IMR-90 (cell line): ENCODE data around the gene CEP104. TPM values are rescaled to one million over a fixed set of nuclear protein-coding genes. Genes with fewer than 3 reads are reported as not detected.

Experiments used
- ATAC-seq: fragments of 200-7000 bp; cut with Tn5 transposase; 2 replicates; pipeline ENCODE4 v1.9.1; 2020; ENCODE audit warnings: low read depth, mild to moderate bottlenecking, moderate library complexity
- BruUV-seq: library from RNA; stranded (reverse); fragments of 400-500 nt; replicated peaks from 2 replicates; lab custom pipeline; 2021; lab: Mats Ljungman, UMichigan
- CTCF ChIA-PET: fragments of 300-600 bp; formaldehyde crosslinking; extraction: SDS; loops from one replicate; lab custom pipeline; 2021; ENCODE audit warnings: antibody characterized with exemption; lab: Yijun Ruan, JAX
- POLR2A ChIA-PET: fragments of 300-600 bp; sonication (Branson Sonifier 250); formaldehyde crosslinking; loops from one replicate; lab custom pipeline; 2022; ENCODE audit warnings: antibody characterized with exemption; ENCODE audit not compliant: unreplicated experiment; lab: Charles Lee
- DNase-seq: peaks from one replicate; pipeline ENCODE4 v3.0.0; 2013
- H2AFZ ChIP-seq: replicated peaks from 2 replicates; pipeline ENCODE3; 2013; ENCODE audit warnings: low read length, mild to moderate bottlenecking; ENCODE audit not compliant: poor library complexity
- H2AK5ac ChIP-seq: 2 replicates; pipeline ENCODE4 v1.6.1; 2013; ENCODE audit warnings: low read depth, low read length, inconsistent platforms
- H2AK9ac ChIP-seq: replicated peaks from 2 replicates; pipeline ENCODE3; 2013; ENCODE audit warnings: mild to moderate bottlenecking, low read depth, low read length, moderate library complexity; ENCODE audit not compliant: poor library complexity
- H2BK120ac ChIP-seq: 2 replicates; pipeline ENCODE4 v1.6.1; 2013; ENCODE audit warnings: low read depth, low read length, inconsistent platforms
- H2BK15ac ChIP-seq: 3 replicates; pipeline ENCODE4 v1.6.1; 2013; ENCODE audit warnings: low read depth, low read length, inconsistent platforms
- H2BK20ac ChIP-seq: 2 replicates; pipeline ENCODE4 v1.6.1; 2013; ENCODE audit warnings: low read depth, mild to moderate bottlenecking, inconsistent platforms, low read length, moderate library complexity
- H2BK5ac ChIP-seq: 2 replicates; pipeline ENCODE4 v1.6.1; 2013; ENCODE audit warnings: mild to moderate bottlenecking, low read depth, low read length, inconsistent platforms; ENCODE audit not compliant: poor library complexity, severe bottlenecking
- H3K14ac ChIP-seq: replicated peaks from 2 replicates; pipeline ENCODE4 v1.6.1; 2013; ENCODE audit warnings: low read depth, low read length, inconsistent platforms
- H3K18ac ChIP-seq: 2 replicates; pipeline ENCODE4 v1.6.1; 2013; ENCODE audit warnings: low read depth, low read length, control low read depth
- H3K23ac ChIP-seq: 2 replicates; pipeline ENCODE4 v1.6.1; 2013; ENCODE audit warnings: low read depth, low read length, inconsistent platforms
- H3K27ac ChIP-seq: 2 replicates; pipeline ENCODE4 v1.5.1; 2013; ENCODE audit warnings: mild to moderate bottlenecking, control low read depth, low read length; ENCODE audit not compliant: insufficient read depth
- H3K27me3 ChIP-seq: 2 replicates; pipeline ENCODE4 v1.6.1; 2013; ENCODE audit warnings: low read length; ENCODE audit not compliant: control insufficient read depth, insufficient read depth
- H3K36me3 ChIP-seq: 2 replicates; pipeline ENCODE4 v1.6.1; 2013; ENCODE audit warnings: low read length, mixed read lengths; ENCODE audit not compliant: control insufficient read depth, insufficient read depth
- H3K4ac ChIP-seq: 2 replicates; pipeline ENCODE4 v1.6.1; 2013; ENCODE audit warnings: low read depth, low read length, inconsistent platforms
- H3K4me1 ChIP-seq: 2 replicates; pipeline ENCODE4 v1.6.1; 2013; ENCODE audit warnings: low read length, mixed read lengths; ENCODE audit not compliant: control insufficient read depth, insufficient read depth
- H3K4me2 ChIP-seq: 2 replicates; pipeline ENCODE4 v1.6.1; 2013; ENCODE audit warnings: low read depth, mild to moderate bottlenecking, control low read depth, low read length, moderate library complexity
- H3K4me3 ChIP-seq: 2 replicates; pipeline ENCODE4 v1.5.1; 2013; ENCODE audit warnings: low read depth, mild to moderate bottlenecking, control low read depth, low read length, moderate library complexity; ENCODE audit not compliant: insufficient read depth
- H3K56ac ChIP-seq: 2 replicates; pipeline ENCODE4 v1.6.1; 2013; ENCODE audit warnings: low read length, inconsistent platforms; ENCODE audit not compliant: insufficient read depth; ENCODE audit errors: extremely low read depth
- H3K79me1 ChIP-seq, 2 experiments: 2 replicates each; pipeline ENCODE4 v1.6.1; 2013; ENCODE audit warnings: low read length in 2 of 2, inconsistent platforms in 1 of 2, low read depth in 1 of 2
- H3K9ac ChIP-seq: 2 replicates; pipeline ENCODE4 v1.6.1; 2013; ENCODE audit warnings: low read depth, low read length, control low read depth
- H3K9me1 ChIP-seq: 2 replicates; pipeline ENCODE4 v1.6.1; 2013; ENCODE audit warnings: low read length, inconsistent platforms; ENCODE audit not compliant: insufficient read depth
- H3K9me3 ChIP-seq: 2 replicates; pipeline ENCODE4 v1.6.1; 2013; ENCODE audit warnings: low read length; ENCODE audit not compliant: control insufficient read depth, insufficient read depth
- H4K20me1 ChIP-seq: 2 replicates; pipeline ENCODE4 v1.6.1; 2013; ENCODE audit warnings: low read length, inconsistent platforms; ENCODE audit not compliant: insufficient read depth
- H4K5ac ChIP-seq: 2 replicates; pipeline ENCODE4 v1.6.1; 2013; ENCODE audit warnings: mild to moderate bottlenecking, low read depth, low read length, control low read depth
- H4K8ac ChIP-seq, 2 experiments: 2 replicates each; pipeline ENCODE4 v1.6.1; 2013; ENCODE audit warnings: low read depth in 2 of 2, low read length in 2 of 2, control low read depth in 1 of 2, inconsistent platforms in 1 of 2
- H4K91ac ChIP-seq: 2 replicates; pipeline ENCODE4 v1.6.1; 2013; ENCODE audit warnings: low read depth, low read length, inconsistent platforms; ENCODE audit not compliant: insufficient read depth
- BHLHE40 ChIP-seq: fragments of 150-350 bp; IDR thresholded peaks from 2 replicates; pipeline ENCODE4 v1.6.1; 2016; ENCODE audit warnings: mild to moderate bottlenecking, low read depth, low read length
- CEBPB ChIP-seq: IDR thresholded peaks from 2 replicates; pipeline ENCODE4 v1.6.1; 2012; ENCODE audit warnings: low read depth, low read length, improper control_type of control experiment
- WGBS, 2 experiments: methylation state at CpG; one replicate each; pipeline versions ENCODE4 v1.1.5 to v1.1.7; 2013; ENCODE audit warnings: missing lambda C conversion rate in 2 of 2; ENCODE audit not compliant: insufficient read length in 1 of 2; ENCODE audit errors: extremely low coverage in 2 of 2; 5-methylcytosine and 5-hydroxymethylcytosine counted together
- dilution Hi-C: fragments of 300-500 bp; cut with HindIII; formaldehyde crosslinking; loops from one replicate; pipeline ENCODE4 v1.14.3; 2018; ENCODE audit warnings: low sequenced_read_pairs; ENCODE audit not compliant: unreplicated experiment
- in situ Hi-C: fragments of 300-500 bp; cut with MboI; formaldehyde crosslinking; loops from 3 replicates; pipeline ENCODE4 v1.14.3; 2019; ENCODE audit warnings: low sequenced_read_pairs, inconsistent platforms, mixed read lengths
- intact Hi-C: fragments of 100-400 bp; cut with micrococcal nuclease; formaldehyde crosslinking; loops from 2 replicates; pipeline ENCODE4 v1.10.0; 2022
- polyA plus RNA-seq, 3 experiments: library from polyadenylated mRNA; depleted of rRNA; stranded (reverse); fragments of >200 nt; gene quantifications; 2 replicates each; pipeline ENCODE4 v1.2.3, GENCODE V29; 2012; ENCODE audit warnings: low replicate concordance in 1 of 3
- total RNA-seq: library from RNA; depleted of rRNA; stranded (reverse); fragments of >200 nt; gene quantifications from 2 replicates; pipeline ENCODE4 v1.2.3, GENCODE V29; 2012

CEP104 gene
- total and polyA plus RNA-seq, 2 of the 4 experiments (the other 2 are of a cell fraction), result 14.3 to 17.5 TPM

DNA sequence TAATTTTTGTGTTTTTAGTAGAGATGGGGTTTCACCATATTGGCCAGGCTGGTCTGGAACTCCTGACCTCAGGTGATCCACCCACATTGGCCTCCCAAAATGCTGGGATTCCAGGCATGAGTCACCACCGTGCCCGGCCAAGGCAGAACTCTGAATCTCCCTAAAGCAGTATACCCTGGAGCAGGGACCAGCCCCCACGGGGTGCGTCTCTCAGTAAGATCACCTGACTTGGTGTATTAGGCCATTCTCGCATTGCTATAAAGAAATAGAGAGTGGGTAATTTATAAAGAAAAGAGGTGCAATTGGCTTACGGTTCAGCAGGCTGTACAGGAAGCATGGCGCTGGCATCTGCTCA, 14.4 kb upstream of the CEP104 start:
- Histone ChIP-seq H3K79me1 (no peaks in the 10 kb centered on the region; a peak in 1 of 4 replicates), H3K27me3 (no peaks in the 10 kb centered on the region), H3K4me3 (no peak overlapping the region), H2AK9ac (no peak overlapping the region), H3K4ac (no peak overlapping the region), H3K9me1 (peaks cover 5% of the 10 kb centered on the region), H2AFZ (no peak overlapping the region), H3K18ac (no peak overlapping the region), H3K14ac (no peak overlapping the region), H2BK15ac (no peak overlapping the region), H3K4me1 (no peaks in the 10 kb centered on the region), H2BK120ac (no peak overlapping the region), H4K5ac (no peak overlapping the region), H4K20me1 (no peaks in the 10 kb centered on the region), H3K9ac (no peak overlapping the region), H2BK20ac (no peak overlapping the region), H4K91ac (no peak overlapping the region), H3K36me3 (peaks cover 42% of the 10 kb centered on the region), H4K8ac (no peak overlapping the region), H3K27ac (no peak overlapping the region), H2AK5ac (no peak overlapping the region), H3K23ac (no peak overlapping the region), H3K4me2 (no peak overlapping the region), H3K9me3 (no peaks in the 10 kb centered on the region), H2BK5ac (no peak overlapping the region), H3K56ac (no peak overlapping the region)
- no TSS peak for BruUV-seq
- POLR2A ChIA-PET, result no interaction called here
- CTCF ChIA-PET, result no interaction called here
- TF ChIP-seq CEBPB, result no peak
- no peak for TF ChIP-seq BHLHE40
- in situ Hi-C loops, result no loop called here
- intact Hi-C loops, result no loop called here
- dilution Hi-C loops, result no loop called here
- WGBS, 2 experiments, result 100% methylated on average over 1 of the region's 7 CpGs; no CpG with 5 or more reads in 1 of the 2 experiments
- DNase-seq (no peak), ATAC-seq (no peak)
